Caco-2 (cell line): Measurements from ENCODE around the gene NNAT. TPM values are rescaled to one million over a fixed set of nuclear protein-coding genes. Genes with fewer than 3 reads are reported as not detected.
"Not testable (repeated sequence)": the region's sequence is repeated elsewhere in the genome, so short reads cannot be mapped to it uniquely, and the experiment has no call there.

Source experiments
- BruUV-seq: library from RNA; stranded (reverse); fragments of 400-500 nt; replicated peaks from 2 replicates; lab custom pipeline; 2021; lab: Mats Ljungman, UMichigan
- CTCF ChIA-PET: fragments of 300-600 bp; sonication (Branson Sonifier 250); formaldehyde crosslinking; loops from one replicate; lab custom pipeline; 2022; ENCODE audit warnings: antibody characterized with exemption; lab: Charles Lee
- POLR2A ChIA-PET: fragments of 300-600 bp; sonication (Branson Sonifier 250); formaldehyde crosslinking; loops from one replicate; lab custom pipeline; 2022; ENCODE audit warnings: antibody characterized with exemption; lab: Charles Lee
- DNase-seq, 2 experiments: peaks; one replicate each; pipeline versions ENCODE4 v3.0.0 to v3.0.0-alpha.2; 2020 to 2022
- H3K27me3 ChIP-seq: replicated peaks from 2 replicates; pipeline ENCODE4 v1.6.0; 2011; ENCODE audit warnings: low read length; ENCODE audit not compliant: control insufficient read depth, insufficient read depth
- H3K36me3 ChIP-seq: 2 replicates; pipeline ENCODE4 v1.5.1; 2011; ENCODE audit warnings: low read length; ENCODE audit not compliant: control insufficient read depth, insufficient read depth
- H3K4me1 ChIP-seq: fragments of 250-450 bp; sonication (Bioruptor Pico); 2 replicates; pipeline ENCODE4 v1.5.1; 2020; ENCODE audit warnings: mild to moderate bottlenecking
- H3K4me3 ChIP-seq: 2 replicates; pipeline ENCODE4 v1.5.1; 2011; ENCODE audit warnings: low read depth, mild to moderate bottlenecking, control low read depth, low read length
- H3K9me3 ChIP-seq: fragments of 250-450 bp; sonication (Bioruptor Pico); 2 replicates; pipeline ENCODE4 v1.5.1; 2020; ENCODE audit warnings: mild to moderate bottlenecking, moderate library complexity
- H3K27ac Mint-ChIP-seq: one replicate; pipeline ENCODE4 v1.8.0; 2022; ENCODE audit warnings: mixed read lengths; ENCODE audit not compliant: unreplicated experiment
- H3K27me3 Mint-ChIP-seq: one replicate; pipeline ENCODE4 v1.8.0; 2022; ENCODE audit warnings: mixed read lengths; ENCODE audit not compliant: insufficient read depth, unreplicated experiment
- H3K36me3 Mint-ChIP-seq: one replicate; pipeline ENCODE4 v1.8.0; 2022; ENCODE audit warnings: mild to moderate bottlenecking, mixed read lengths; ENCODE audit not compliant: insufficient read depth, unreplicated experiment
- H3K4me1 Mint-ChIP-seq: one replicate; pipeline ENCODE4 v1.8.0; 2022; ENCODE audit warnings: low read depth, mixed read lengths; ENCODE audit not compliant: unreplicated experiment
- H3K4me3 Mint-ChIP-seq: one replicate; pipeline ENCODE4 v1.8.0; 2022; ENCODE audit warnings: mild to moderate bottlenecking, moderate library complexity, mixed read lengths; ENCODE audit not compliant: unreplicated experiment
- H3K9me3 Mint-ChIP-seq: one replicate; pipeline ENCODE4 v1.8.0; 2022; ENCODE audit warnings: mixed read lengths; ENCODE audit not compliant: unreplicated experiment
- intact Hi-C: fragments of 100-400 bp; cut with micrococcal nuclease; formaldehyde crosslinking; loops from one replicate; pipeline ENCODE4 v1.10.0; 2022; ENCODE audit not compliant: unreplicated experiment
- total RNA-seq: library from RNA; stranded (reverse); gene quantifications from 2 replicates; pipeline ENCODE4 v1.2.3, GENCODE V29; 2022
- TF ChIP-seq, protein P1 (sequence below), 2 experiments: fragments of 200-600 bp in 1 of 2; IDR thresholded peaks; 1 replicate in 1 of 2; 2 replicates in 1 of 2; pipeline versions ENCODE4 v1.5.1 to v1.8.0; 2011 to 2022; ENCODE audit warnings: antibody characterized with exemption in 1 of 2, control low read depth in 1 of 2, inconsistent platforms in 1 of 2, low read depth in 1 of 2, low read length in 1 of 2, mild to moderate bottlenecking in 1 of 2, moderate library complexity in 1 of 2; ENCODE audit not compliant: insufficient read depth in 1 of 2, severe bottlenecking in 1 of 2, unreplicated experiment in 1 of 2

The NNAT gene
- total RNA-seq, 1 experiment from 2014 or later = not detected

DNA sequence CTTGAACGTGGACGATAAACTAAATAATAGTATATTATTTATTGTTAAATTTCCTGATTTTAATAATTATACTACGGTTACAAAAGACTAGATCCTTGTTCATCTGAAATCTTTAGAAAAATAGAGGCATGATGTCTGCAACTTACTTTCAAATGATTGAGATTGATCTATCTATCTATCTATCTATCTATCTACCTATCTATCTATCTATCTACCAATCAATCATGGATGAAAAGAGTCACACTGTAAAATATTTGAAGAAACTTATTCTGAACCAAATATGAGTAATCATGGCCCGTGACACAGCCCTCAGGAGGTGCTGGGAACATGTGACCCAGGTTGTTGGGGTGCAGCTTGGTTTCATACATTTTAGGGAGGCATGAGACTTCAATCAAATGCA is 18.4 kb downstream of the NNAT start:
- intact Hi-C loops = loop anchor here (10.0 kb wide), 1 partner anchor 55 kb away; no protein-coding TSS in a partner anchor

DNA sequence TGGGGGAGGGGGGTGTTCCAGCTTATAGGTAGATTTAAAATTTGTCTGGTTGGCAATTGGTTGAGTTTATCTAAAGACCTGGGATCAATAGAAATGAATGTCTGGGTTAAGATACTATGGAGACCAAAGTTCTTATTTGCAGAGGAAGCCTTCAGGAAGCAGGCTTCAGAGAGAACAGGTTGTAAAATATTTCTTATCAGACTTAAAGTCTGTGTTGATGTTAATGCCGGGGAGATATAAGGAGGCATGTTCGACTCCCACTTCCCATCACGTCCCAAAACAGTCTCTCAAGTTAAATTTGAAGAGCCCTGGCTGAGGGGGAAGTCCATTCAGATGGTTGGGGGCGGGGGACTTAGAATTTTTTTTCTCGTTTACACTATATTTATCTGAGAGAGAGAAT is 19.0 kb downstream of the NNAT start:
- Mint-ChIP-seq H3K36me3 (peaks cover 6% of the 10 kb centered on the region), H3K4me3 (peak overlapping the region; percentile 4), H3K9me3 (peaks cover 11% of the 10 kb centered on the region), H3K27me3 (no peaks in the 10 kb centered on the region), H3K4me1 (peaks cover 50% of the 10 kb centered on the region), H3K27ac (peak overlapping the region; percentile 80)
- Histone ChIP-seq H3K4me1 (peaks cover 54% of the 10 kb centered on the region), H3K4me3 (no peak overlapping the region), H3K36me3 (no peaks in the 10 kb centered on the region), H3K27me3 (no peaks in the 10 kb centered on the region), H3K9me3 (no peaks in the 10 kb centered on the region)
- ChIA-PET POLR2A (interaction anchor here (0.5 kb wide), 1 partner anchor 148 kb away, joined by 4 read pairs; no protein-coding TSS in a partner anchor), CTCF (interaction anchor here (0.6 to 1.1 kb wide), 2 partner anchors 24 to 307 kb away, joined by 3 read pairs; no protein-coding TSS in a partner anchor)
- TF ChIP-seq, protein P1, sequence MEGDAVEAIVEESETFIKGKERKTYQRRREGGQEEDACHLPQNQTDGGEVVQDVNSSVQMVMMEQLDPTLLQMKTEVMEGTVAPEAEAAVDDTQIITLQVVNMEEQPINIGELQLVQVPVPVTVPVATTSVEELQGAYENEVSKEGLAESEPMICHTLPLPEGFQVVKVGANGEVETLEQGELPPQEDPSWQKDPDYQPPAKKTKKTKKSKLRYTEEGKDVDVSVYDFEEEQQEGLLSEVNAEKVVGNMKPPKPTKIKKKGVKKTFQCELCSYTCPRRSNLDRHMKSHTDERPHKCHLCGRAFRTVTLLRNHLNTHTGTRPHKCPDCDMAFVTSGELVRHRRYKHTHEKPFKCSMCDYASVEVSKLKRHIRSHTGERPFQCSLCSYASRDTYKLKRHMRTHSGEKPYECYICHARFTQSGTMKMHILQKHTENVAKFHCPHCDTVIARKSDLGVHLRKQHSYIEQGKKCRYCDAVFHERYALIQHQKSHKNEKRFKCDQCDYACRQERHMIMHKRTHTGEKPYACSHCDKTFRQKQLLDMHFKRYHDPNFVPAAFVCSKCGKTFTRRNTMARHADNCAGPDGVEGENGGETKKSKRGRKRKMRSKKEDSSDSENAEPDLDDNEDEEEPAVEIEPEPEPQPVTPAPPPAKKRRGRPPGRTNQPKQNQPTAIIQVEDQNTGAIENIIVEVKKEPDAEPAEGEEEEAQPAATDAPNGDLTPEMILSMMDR (IDR thresholded peaks at IDR 0.05; ENCODE audit: insufficient read depth in 1 of 2, low read depth in 1 of 2, low read length in 1 of 2, severe bottlenecking in 1 of 2, unreplicated experiment in 1 of 2) = no peak
- no TSS peak for BruUV-seq
- peak; percentile 75 to 79 for DNase-seq
- intact Hi-C loops = no loop called here

More for the DNA sequence above, 18.4 kb downstream of the NNAT start:
- Histone ChIP-seq H3K4me1 (peaks cover 54% of the 10 kb centered on the region), H3K4me3 (no peak overlapping the region), H3K27me3 (no peaks in the 10 kb centered on the region), H3K9me3 (no peaks in the 10 kb centered on the region), H3K36me3 (no peaks in the 10 kb centered on the region)
- DNase-seq = no peak
- peak overlapping the region; percentile 80 for H3K27ac Mint-ChIP-seq
- ChIA-PET POLR2A (interaction anchor here (0.5 kb wide), 1 partner anchor 148 kb away, joined by 4 read pairs; no protein-coding TSS in a partner anchor), CTCF (interaction anchor here (0.6 to 1.1 kb wide), 2 partner anchors 25 to 307 kb away, joined by 3 read pairs; no protein-coding TSS in a partner anchor)
- TF ChIP-seq, protein P1 (IDR thresholded peaks at IDR 0.05; ENCODE audit: insufficient read depth in 1 of 2, low read depth in 1 of 2, low read length in 1 of 2, severe bottlenecking in 1 of 2, unreplicated experiment in 1 of 2) = no peak
- H3K4me3 Mint-ChIP-seq = peak overlapping the region; percentile 4
- H3K27me3 Mint-ChIP-seq = no peaks in the 10 kb centered on the region
- BruUV-seq = no TSS peak
- H3K36me3 Mint-ChIP-seq = peaks cover 6% of the 10 kb centered on the region
- peaks cover 56% of the 10 kb centered on the region for H3K4me1 Mint-ChIP-seq
- H3K9me3 Mint-ChIP-seq = peaks cover 10% of the 10 kb centered on the region

DNA sequence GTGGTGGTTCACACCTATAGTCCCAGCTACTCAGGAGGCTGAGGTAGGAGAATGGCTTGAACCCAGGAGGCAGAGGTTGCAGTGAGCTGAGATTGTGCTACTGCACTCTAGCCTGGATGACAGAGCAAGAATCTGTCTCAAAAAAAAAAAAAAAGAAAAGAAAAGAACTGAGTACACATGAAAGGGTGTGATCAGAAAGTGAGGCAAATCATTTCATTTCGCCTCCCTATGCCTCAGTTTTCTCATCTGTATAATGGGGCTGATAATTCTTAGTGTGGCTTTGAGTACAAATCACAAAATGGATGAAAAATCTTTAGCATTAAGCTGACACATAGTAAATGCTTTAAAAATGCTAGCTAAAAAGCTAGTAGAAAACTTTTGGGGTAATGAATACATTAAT is 19.8 kb downstream of the NNAT start:
- intact Hi-C loops, H3K27me3 Mint-ChIP-seq, H3K36me3 ChIP-seq, H3K9me3 ChIP-seq, BruUV-seq, H3K4me3 ChIP-seq, H3K4me3 Mint-ChIP-seq, DNase-seq, H3K27me3 ChIP-seq, H3K36me3 Mint-ChIP-seq, CTCF ChIA-PET: not testable (repeated sequence)
- Mint-ChIP-seq H3K9me3 (peaks cover 19% of the 10 kb centered on the region), H3K27ac (peak overlapping the region; percentile 93), H3K4me1 (peaks cover 57% of the 10 kb centered on the region)
- POLR2A ChIA-PET = interaction anchor here (1.7 to 2.1 kb wide), 2 partner anchors 12 to 362 kb away, joined by 7 to 9 read pairs; partner anchors contain the start of genes BLCAP, MROH8 and RPN2
- peaks cover 54% of the 10 kb centered on the region for H3K4me1 ChIP-seq
